Stimulated activated CD8-positive, alpha-beta memory T cell treated with anti-CD3 and anti-CD28 coated beads, Interleukin-2, amount 100 ng/mL, for 48 hours (primary cell): Measurements from ENCODE around the gene LOXL1.

Experiments used
- DNase-seq, 2 donors: peaks; one replicate each; pipeline ENCODE4 v3.0.0-alpha.2; 2020; ENCODE audit warnings: low read depth in 2 of 2

Gene LOXL1

GRCh38 chr15:73994413-73994883, 68.2 kb downstream of the LOXL1 start, which contains the start of gene PML:
Gene PML (plus strand): TSS chr15:73994716. CDS start chr15:73994813, 97 bp downstream.
- DNase-seq: peak; percentile 92 to 94

DNA sequence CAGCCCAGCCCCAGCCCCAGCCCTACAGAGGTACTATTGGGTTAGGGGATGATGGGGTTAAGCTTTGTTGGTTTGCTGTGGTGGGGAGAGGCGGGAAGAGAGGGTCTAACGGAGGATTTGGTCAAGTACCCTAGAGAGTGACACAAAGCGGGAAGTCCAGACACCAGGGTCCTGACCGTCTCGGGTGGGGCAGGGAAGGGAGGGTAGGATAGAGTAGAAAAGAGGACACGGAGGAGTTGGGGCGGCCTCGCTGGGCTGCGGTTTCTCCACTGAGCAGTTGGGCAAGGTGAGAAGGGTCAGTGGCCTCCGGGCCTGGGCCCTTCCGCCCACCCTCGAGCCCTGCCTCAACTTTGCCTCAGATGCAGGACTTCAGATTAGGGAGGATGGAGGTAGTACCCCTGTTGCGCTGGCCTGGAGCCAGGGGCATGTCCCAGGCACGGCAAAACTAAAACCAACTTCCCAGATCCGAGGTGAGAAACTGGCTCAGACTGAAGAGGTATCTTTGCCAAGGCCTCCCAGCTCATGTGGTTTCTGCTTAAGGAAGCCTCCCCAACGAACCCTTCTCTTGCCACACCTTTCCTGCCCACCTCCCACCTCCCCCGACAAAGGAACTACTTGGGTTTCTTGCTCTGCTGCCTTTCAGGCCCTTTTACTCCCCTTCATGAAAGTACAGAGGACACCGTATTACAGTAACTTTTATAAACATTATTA, 68.8 kb downstream of the LOXL1 start:
- DNase-seq: no peak

DNA sequence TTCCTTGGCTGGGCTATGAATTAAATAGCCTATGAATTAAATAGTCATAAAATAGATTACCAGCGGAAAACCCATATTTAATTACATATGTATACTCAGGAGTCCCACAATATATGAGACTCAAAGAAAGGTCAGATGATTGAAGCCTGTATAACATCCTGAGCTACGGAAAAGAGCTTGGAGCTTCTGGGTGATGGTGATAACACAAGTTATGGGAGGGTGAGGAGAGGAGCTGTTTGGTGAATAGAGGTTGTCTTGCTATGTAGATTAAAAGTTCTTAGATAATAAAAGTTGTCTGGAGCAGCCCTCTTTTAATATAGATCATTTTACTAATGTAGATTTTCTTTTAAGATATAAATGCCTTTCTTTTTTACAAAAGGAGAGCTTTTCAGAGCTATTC, 70.0 kb downstream of the LOXL1 start:
- DNase-seq: no peak

DNA sequence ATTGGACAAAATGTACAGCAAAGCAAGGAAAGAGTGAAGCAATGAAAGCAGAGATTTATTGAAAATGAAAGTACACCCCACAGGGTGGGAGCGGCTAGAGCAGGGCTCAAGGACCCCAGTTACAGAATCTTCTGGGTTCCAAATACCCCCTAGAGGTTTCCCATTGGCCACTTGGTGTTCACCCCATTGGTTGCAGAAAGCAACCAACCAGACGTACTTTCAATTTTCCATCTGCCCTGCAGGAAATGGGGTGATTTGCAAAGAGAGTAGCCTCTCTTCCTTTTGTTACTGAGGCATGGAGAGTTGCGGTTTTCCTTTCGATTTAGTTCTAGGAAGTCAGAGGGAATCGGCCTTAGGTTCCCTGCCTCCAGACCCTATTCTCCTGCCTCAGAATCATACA, 70.7 kb downstream of the LOXL1 start:
- no peak for DNase-seq

GRCh38 chr15:73997986-73998385, 71.7 kb downstream of the LOXL1 start:
- DNase-seq: no peak
